Transverse colon (tissue), 4 donors: Measurements from ENCODE around the gene POLDIP3. TPM values are rescaled to one million over a fixed set of nuclear protein-coding genes. Genes with fewer than 3 reads are reported as not detected.
"Not testable (repeated sequence)": the region's sequence is repeated elsewhere in the genome, so short reads cannot be mapped to it uniquely, and the experiment has no call there.

Experiments
- DNase-seq: peaks from one replicate; pipeline ENCODE4 v3.0.0-alpha.2; 2019
- H3K27ac ChIP-seq, 4 donors: fragments of 200-600 bp; sonication (generic); 2 replicates each; pipeline ENCODE4 v1.5.1; 2016 to 2018; ENCODE audit warnings: inconsistent platforms in 4 of 4
- H3K27me3 ChIP-seq: fragments of 200-600 bp; sonication (generic); 2 replicates; pipeline ENCODE4 v1.5.1; 2017; ENCODE audit warnings: inconsistent platforms
- H3K36me3 ChIP-seq, 4 donors: fragments of 200-600 bp; sonication (generic); 2 replicates each; pipeline ENCODE4 v1.5.1; 2017 to 2019; ENCODE audit warnings: inconsistent platforms in 4 of 4
- H3K4me1 ChIP-seq, 4 donors: fragments of 200-600 bp; sonication (generic); 2 replicates each; pipeline ENCODE4 v1.5.1; 2017 to 2020; ENCODE audit warnings: inconsistent platforms in 4 of 4
- H3K4me3 ChIP-seq, 4 donors: fragments of 200-600 bp; sonication (generic); 1 replicate in 1 of 4; 2 replicates in 3 of 4; pipeline versions ENCODE4 v1.5.1 to v1.6.1; 2017 to 2019; ENCODE audit warnings: inconsistent platforms in 4 of 4
- H3K9me3 ChIP-seq, 2 donors: fragments of 200-600 bp; sonication (generic); 2 replicates each; pipeline ENCODE4 v1.5.1; 2017 to 2019; ENCODE audit warnings: inconsistent platforms in 2 of 2
- EP300 ChIP-seq: sonication (generic); formaldehyde crosslinking; IDR thresholded peaks from one replicate; pipeline ENCODE4 v1.6.1; 2017; ENCODE audit warnings: antibody characterized with exemption, low read depth
- POLR2A ChIP-seq: fragments of 450-650 bp; IDR thresholded peaks from one replicate; pipeline ENCODE4 v1.6.1; 2016; ENCODE audit warnings: antibody characterized with exemption, mild to moderate bottlenecking, moderate library complexity
- POLR2AphosphoS5 ChIP-seq, 3 donors: sonication (generic); formaldehyde crosslinking; IDR thresholded peaks; one replicate each; pipeline ENCODE4 v1.6.1; 2016; ENCODE audit warnings: antibody characterized with exemption in 3 of 3
- WGBS, 2 donors: methylation state at CpG; one replicate each; pipeline ENCODE4 v1.1.5; 2018; ENCODE audit warnings: low coverage in 1 of 2; 5-methylcytosine and 5-hydroxymethylcytosine counted together
- in situ Hi-C, 4 donors: fragments of 200-750 bp; cut with MboI; loops; one replicate each; pipeline versions ENCODE4 v1.15.0 to v1.15.1; 2017; ENCODE audit warnings: low sequenced_read_pairs in 3 of 4, low pct_ligation_motif_present in 1 of 4, low pct_unique_long_range_greater_than_20kb in 1 of 4
- intact Hi-C: fragments of 100-400 bp; cut with DNase I; formaldehyde crosslinking; loops from one replicate; pipeline ENCODE4 v1.15.1; 2023; ENCODE audit warnings: low total_unique reads
- total RNA-seq, 4 donors: library from RNA; depleted of rRNA; stranded (reverse); fragments of >200 nt; gene quantifications; one replicate each; pipeline ENCODE4 v1.1.0, GENCODE V29; 2016
- TF ChIP-seq, protein P1 (sequence below), 5 experiments: fragments of 200-600 bp in 3 of 5; fragments of 450-650 bp in 2 of 5; sonication (generic) in 3 of 5; IDR thresholded peaks; 1 replicate in 2 of 5; 2 replicates in 3 of 5; pipeline ENCODE4 v1.5.1; 2016 to 2017; ENCODE audit warnings: antibody characterized with exemption in 5 of 5, inconsistent platforms in 3 of 5, mild to moderate bottlenecking in 2 of 5, moderate library complexity in 1 of 5

The POLDIP3 gene
- total RNA-seq, 4 donors from 2014 or later: 36.5 to 69.5 (median 45.2) TPM

DNA sequence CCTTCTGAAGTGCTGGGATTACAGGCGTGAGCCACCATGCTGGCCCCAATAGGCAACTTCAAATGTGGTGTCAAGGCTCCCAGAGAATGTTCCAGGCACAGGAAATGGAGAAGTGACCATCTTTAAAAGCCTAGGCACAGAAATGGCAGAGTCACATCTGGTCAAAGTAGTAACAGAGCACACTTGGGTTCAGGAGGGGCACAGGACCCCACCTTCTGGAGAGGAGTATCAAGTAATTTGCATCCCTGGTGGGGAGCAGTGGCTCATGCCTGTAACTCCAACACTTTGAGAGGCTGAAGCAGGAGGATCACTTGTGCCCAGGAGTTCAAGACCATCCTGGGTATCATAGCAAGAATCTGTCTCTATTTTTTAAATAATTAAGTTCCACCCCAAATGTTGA, 31.7 kb downstream of the POLDIP3 start:
- Histone ChIP-seq H3K4me1 (peaks cover 0 to 11% (median 6%) of the 10 kb centered on the region in 4 donors), H3K4me3 (no peak overlapping the region)
- intact Hi-C loops: no loop called here

DNA sequence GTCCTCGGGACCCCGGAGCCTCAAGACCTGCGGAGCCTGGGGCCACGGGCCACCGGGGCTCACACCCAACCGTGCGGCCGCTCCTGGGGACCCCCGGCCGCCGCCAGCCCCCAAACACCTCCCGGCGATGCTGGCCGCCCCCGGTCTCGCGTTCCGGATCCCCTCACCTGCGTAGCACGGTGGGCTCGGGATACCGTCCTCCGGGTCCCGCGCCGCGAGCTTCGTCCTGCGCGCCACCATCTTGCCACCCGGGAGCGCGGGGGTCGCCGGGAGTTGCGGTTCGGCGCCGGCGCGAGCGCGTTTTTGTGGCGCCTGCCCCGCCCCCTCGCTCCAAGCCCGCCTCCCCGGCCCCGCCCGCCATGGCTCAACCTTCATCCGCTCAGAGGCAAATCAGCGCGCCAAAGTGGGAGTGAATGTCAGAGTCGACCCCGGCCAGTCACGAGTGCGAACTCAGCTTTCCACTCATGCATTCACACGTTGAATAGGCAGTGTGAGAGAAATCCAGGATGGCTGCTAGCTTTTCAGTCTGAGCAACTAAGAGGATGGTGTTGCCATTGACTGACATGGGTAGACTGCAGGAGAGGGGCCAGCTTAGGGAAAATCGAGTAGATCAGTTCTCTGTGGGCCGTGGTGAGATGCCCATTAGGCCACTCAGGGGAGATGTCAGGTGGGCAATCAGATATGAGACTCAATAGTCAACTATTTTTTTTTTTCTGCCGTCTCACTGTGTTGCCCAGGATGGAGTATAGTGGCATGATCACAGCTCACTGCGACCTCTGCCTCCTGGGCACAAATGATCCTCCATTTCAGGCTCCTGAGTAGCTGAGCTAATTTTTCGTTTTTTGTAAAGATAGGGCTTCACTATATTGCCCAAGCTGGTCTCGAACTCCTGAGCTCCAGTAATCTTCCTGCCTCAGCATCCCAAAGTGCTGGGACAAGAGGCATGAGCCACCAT, 32.6 kb downstream of the POLDIP3 start:
- Histone ChIP-seq H3K4me1 (peaks cover 0 to 11% (median 6%) of the 10 kb centered on the region in 4 donors), H3K36me3 (peaks cover 0 to 46% (median 10%) of the 10 kb centered on the region in 4 donors), H3K27me3 (no peaks in the 10 kb centered on the region), H3K27ac (peak overlapping the region; percentile 68 to 81 (median 76)), H3K4me3 (peak overlapping the region; percentile 88 to 99 (median 93)), H3K9me3 (no peaks in the 10 kb centered on the region)
- peak; percentile 81 for DNase-seq
- peak; percentile 16 to 70 (median 65) for TF ChIP-seq POLR2AphosphoS5 (IDR thresholded peaks at IDR 0.05)
- no peak for TF ChIP-seq EP300
- TF ChIP-seq POLR2A: peak; percentile 41
- in situ Hi-C loops (no loop called here), intact Hi-C loops (no loop called here)
- 6 to 80% methylated on average over 1 to 54 of the region's 64 CpGs for WGBS, 2 donors

More for the DNA sequence above, 31.7 kb downstream of the POLDIP3 start:
- in situ Hi-C loops: no loop called here
- TF ChIP-seq POLR2AphosphoS5 (IDR thresholded peaks at IDR 0.05) (no peak), POLR2A (no peak), EP300 (no peak)
- TF ChIP-seq, protein P1, sequence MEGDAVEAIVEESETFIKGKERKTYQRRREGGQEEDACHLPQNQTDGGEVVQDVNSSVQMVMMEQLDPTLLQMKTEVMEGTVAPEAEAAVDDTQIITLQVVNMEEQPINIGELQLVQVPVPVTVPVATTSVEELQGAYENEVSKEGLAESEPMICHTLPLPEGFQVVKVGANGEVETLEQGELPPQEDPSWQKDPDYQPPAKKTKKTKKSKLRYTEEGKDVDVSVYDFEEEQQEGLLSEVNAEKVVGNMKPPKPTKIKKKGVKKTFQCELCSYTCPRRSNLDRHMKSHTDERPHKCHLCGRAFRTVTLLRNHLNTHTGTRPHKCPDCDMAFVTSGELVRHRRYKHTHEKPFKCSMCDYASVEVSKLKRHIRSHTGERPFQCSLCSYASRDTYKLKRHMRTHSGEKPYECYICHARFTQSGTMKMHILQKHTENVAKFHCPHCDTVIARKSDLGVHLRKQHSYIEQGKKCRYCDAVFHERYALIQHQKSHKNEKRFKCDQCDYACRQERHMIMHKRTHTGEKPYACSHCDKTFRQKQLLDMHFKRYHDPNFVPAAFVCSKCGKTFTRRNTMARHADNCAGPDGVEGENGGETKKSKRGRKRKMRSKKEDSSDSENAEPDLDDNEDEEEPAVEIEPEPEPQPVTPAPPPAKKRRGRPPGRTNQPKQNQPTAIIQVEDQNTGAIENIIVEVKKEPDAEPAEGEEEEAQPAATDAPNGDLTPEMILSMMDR (IDR thresholded peaks at IDR 0.05): no peak
- no peaks in the 10 kb centered on the region for H3K27me3 ChIP-seq
- peaks cover 0 to 50% (median 15%) of the 10 kb centered on the region in 4 donors for H3K36me3 ChIP-seq
- no peak for DNase-seq
- no peaks in the 10 kb centered on the region for H3K9me3 ChIP-seq
- no peak overlapping the region for H3K27ac ChIP-seq
- WGBS, 2 donors: 75 to 100% methylated on average over 1 of the region's 1 CpG

DNA sequence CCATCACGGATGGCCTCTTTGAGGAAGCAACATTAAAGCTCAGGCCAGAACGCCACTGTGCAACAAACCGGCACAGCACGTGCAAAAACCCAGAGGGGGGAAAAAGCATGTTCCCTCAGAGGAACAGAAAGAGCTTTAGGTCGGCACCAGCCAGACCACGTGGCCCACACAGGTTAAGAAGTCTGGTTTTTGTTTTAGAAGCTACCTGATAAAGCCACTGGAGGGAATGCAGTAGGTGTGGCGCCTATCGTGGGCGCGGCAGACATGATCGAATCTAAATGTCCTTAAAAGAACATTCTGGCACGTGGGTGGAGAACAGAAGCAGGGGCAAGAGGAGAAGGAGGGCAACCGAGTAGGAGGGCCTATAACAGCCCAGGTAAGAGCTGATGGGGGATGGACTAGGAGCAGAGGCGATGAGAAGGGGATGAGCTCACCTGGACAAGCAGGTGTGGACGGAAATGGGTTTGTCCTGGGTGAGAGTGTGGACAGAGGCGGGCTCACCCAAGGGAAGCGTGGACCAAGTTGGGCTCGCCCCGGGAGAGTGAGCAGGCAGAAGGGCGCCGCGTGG, 33.4 kb downstream of the POLDIP3 start:
- peak overlapping the region; percentile 68 to 81 (median 76) for H3K27ac ChIP-seq

DNA sequence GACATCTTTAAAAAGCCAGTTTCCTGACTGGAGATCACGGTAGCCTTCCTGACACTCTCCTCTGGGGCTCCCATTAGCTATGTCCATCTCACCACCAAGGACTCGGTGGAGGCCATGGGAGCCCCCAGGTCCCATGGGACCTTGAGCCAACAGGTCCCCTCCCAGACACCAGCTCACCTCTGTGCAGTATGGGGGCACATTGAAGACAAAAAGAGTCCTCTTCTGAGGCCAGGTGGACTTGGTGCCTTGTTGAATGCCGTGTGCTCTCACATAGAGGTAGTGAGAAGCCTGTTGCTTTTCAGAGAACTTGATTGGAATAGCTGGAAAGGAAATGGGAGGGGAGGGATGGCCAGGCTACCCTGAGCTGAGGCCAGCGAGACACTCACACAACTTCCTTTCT, 34.6 kb downstream of the POLDIP3 start:
- H3K9me3 ChIP-seq, DNase-seq, H3K27ac ChIP-seq, H3K27me3 ChIP-seq, in situ Hi-C loops, H3K4me3 ChIP-seq, intact Hi-C loops: not testable (repeated sequence)
- peaks cover 0 to 11% (median 6%) of the 10 kb centered on the region in 4 donors for H3K4me1 ChIP-seq
- 73% methylated on average over 3 of the region's 4 CpGs; no CpG with 5 or more reads in 1 of the 2 donors for WGBS, 2 donors
- H3K36me3 ChIP-seq: peaks cover 0 to 27% (median 2%) of the 10 kb centered on the region in 4 donors

More for the DNA sequence above, 33.4 kb downstream of the POLDIP3 start:
- DNase-seq, in situ Hi-C loops, H3K9me3 ChIP-seq, H3K27me3 ChIP-seq, intact Hi-C loops: not testable (repeated sequence)
- Histone ChIP-seq H3K36me3 (peaks cover 0 to 38% (median 6%) of the 10 kb centered on the region in 4 donors), H3K4me3 (peak overlapping the region; percentile 88 to 99 (median 93)), H3K4me1 (peaks cover 0 to 11% (median 6%) of the 10 kb centered on the region in 4 donors)
- 2% methylated on average over 11 of the region's 22 CpGs; no CpG with 5 or more reads in 1 of the 2 donors for WGBS, 2 donors

DNA sequence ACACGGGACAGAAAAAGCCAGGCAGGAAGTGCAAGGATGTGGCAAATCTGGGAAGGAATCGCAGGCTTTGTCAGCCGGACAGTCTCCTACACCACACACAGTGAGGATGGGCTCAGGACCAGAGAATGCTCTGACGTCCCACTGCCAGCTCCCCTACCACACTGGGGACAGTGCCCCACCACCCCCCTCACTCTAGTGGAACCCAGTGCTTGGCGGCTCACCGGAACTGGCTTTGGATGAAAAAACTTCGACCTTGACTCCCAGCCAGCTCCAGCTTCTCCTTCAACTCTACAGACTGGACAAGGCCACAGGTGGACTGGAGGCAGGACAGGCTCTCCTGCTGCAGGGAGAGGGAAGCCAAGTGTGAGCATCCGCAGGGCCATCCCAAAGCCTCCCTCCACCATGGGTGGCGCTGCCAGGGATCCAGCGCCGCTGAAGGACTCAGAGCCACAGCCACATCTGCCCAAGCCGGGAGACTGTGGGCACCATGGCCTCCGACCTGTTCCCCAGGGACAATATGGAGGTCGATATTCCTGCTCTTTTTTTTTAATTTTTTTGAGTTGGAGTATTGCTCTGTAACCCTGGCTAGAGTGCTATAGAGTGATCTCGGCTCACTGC, 37.0 kb downstream of the POLDIP3 start:
- in situ Hi-C loops (no loop called here), intact Hi-C loops (no loop called here)
- no peak overlapping the region for H3K27ac ChIP-seq
- peaks cover 0 to 11% (median 6%) of the 10 kb centered on the region in 4 donors for H3K4me1 ChIP-seq
- 95 to 100% methylated on average over 3 to 14 of the region's 15 CpGs for WGBS, 2 donors
- DNase-seq: no peak
- H3K36me3 ChIP-seq: peaks cover 0 to 11% (median 0%) of the 10 kb centered on the region in 4 donors
- no peaks in the 10 kb centered on the region for H3K27me3 ChIP-seq
- H3K9me3 ChIP-seq: no peaks in the 10 kb centered on the region
- no peak overlapping the region for H3K4me3 ChIP-seq
- TF ChIP-seq, protein P1 (IDR thresholded peaks at IDR 0.05): no peak
- TF ChIP-seq EP300: no peak

DNA sequence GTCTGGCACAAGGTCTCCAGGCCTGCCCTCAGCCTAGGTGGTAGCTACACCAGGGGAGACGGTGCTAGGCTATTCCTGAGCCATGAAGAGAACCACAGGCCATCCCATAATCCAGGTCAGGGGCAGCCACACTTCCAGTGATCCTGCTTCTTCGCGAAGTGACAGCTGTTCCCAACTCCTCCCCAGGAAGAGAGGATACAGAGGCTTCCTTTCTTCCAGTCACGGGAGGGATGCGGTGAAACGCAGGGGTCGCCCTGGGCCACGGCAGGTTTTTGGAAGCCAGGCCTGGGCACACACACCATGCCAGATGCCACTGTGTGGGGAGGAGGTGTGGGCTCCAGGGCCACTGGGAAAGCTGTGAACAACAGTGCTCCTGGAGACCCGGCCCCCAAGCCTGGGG, 37.5 kb downstream of the POLDIP3 start:
- WGBS, 2 donors: 94% methylated on average over 8 of the region's 9 CpGs; no CpG with 5 or more reads in 1 of the 2 donors
- in situ Hi-C loops: not testable (repeated sequence)

DNA sequence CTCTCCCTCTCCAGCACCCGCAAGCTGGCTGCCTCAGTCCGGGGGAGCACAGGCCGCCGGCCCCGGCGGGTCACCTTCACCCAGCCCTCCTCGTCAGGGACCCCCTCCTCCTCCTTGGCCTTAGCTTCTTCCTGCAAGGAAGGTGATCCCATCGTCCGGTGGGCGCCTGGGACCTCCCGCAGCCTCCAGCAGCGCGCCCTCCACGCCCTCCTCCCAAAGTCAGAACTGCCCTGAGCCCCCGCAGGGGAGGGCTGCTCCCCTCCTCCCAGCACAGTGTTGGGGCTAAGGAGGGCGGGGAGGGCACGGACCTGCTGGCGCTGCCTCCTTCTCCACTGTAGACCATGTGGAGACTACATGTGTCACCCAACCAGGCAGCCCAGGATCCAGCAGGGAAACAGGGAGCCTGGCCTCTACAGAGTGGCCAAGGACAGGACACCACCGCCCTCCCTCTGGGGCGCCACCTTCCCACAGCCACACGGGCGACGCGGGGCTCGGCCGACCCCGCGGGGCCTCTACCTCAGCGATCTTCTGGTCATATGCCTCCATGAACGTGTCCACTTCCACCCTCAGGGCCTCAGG, 38.6 kb downstream of the POLDIP3 start:
- WGBS, 2 donors: 92% methylated on average over 26 of the region's 30 CpGs; no CpG with 5 or more reads in 1 of the 2 donors
- in situ Hi-C loops: not testable (repeated sequence)
- peaks cover 0 to 15% (median 0%) of the 10 kb centered on the region in 4 donors for H3K36me3 ChIP-seq

More for the DNA sequence above, 37.5 kb downstream of the POLDIP3 start:
- H3K4me1 ChIP-seq, H3K4me3 ChIP-seq, H3K9me3 ChIP-seq, H3K27ac ChIP-seq, intact Hi-C loops, H3K27me3 ChIP-seq, DNase-seq: not testable (repeated sequence)
- H3K36me3 ChIP-seq: peaks cover 0 to 15% (median 0%) of the 10 kb centered on the region in 4 donors

More for the DNA sequence above, 38.6 kb downstream of the POLDIP3 start:
- H3K4me1 ChIP-seq, DNase-seq, H3K9me3 ChIP-seq, H3K27me3 ChIP-seq, H3K4me3 ChIP-seq, intact Hi-C loops, H3K27ac ChIP-seq: not testable (repeated sequence)
